Stimulated activated CD4-positive, alpha-beta T cell treated with anti-CD3 and anti-CD28 coated beads, Interleukin-1b, Interleukin-23, amount 100 ng/mL, for 4 hours (primary cell): ENCODE results near the gene DGKG.

Source experiments
- DNase-seq, 2 donors: peaks; one replicate each; pipeline ENCODE4 v3.0.0-alpha.2; 2020; ENCODE audit warnings: low read depth in 2 of 2

DGKG gene

GRCh38 chr3:186367631-186368030 is 5.6 kb upstream of the DGKG start:
- DNase-seq: no peak

- no peak for DNase-seq
Measured at GRCh38 chr3:186366206-186366605, 4.2 kb upstream of the DGKG start.

GRCh38 chr3:186365202-186365974 is 3.4 kb upstream of the DGKG start:
- no peak for DNase-seq

GRCh38 chr3:186362988-186363387 is 954 bp upstream of the DGKG start:
- DNase-seq: no peak

GRCh38 chr3:186362537-186362842 is 456 bp upstream of the DGKG start:
- DNase-seq: no peak

- DNase-seq: no peak
Measured at GRCh38 chr3:186361246-186361761, 730 bp downstream of the DGKG start.

DNA sequence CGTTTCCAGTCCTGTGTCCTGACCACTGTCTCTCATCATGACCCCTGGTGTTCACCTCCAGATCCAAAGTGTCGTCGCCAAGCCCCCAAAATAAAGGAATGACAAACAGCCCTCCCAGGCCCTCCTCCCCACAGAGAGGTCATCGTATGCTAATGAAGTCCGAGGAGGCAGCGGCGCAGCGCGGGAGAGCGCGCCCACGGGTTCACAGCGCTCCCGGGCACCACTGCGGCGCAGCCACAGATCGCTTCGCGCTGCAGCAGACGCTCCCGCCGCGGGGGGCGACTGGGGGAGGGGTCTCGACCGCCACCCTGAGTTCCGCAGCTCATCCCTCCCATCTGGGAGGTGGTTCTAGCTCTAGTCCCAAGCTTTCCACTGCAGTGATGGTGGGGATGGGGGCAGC is 1.3 kb downstream of the DGKG start:
- DNase-seq: no peak

GRCh38 chr3:186359078-186359477 is 3.0 kb downstream of the DGKG start:
- no peak for DNase-seq

DNA sequence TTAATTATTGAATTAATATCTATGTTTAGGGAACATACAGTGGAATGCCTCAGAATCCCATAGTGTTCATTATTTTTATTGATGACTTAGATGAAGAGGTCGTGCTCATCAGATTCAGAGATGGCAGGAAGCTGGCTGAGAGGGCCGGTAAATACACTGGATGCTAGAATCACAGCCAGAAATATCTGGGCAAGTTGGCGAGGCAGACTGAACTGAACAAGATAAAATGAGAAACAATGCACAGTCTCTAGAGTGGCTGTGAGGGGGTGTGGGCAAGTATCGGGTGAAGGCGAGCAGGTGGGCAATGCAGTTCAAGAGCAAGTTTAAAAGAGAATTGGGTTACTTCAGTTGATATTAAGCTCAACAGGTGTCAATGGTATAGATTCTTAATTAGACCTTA is 5.9 kb downstream of the DGKG start:
- DNase-seq: no peak

DNA sequence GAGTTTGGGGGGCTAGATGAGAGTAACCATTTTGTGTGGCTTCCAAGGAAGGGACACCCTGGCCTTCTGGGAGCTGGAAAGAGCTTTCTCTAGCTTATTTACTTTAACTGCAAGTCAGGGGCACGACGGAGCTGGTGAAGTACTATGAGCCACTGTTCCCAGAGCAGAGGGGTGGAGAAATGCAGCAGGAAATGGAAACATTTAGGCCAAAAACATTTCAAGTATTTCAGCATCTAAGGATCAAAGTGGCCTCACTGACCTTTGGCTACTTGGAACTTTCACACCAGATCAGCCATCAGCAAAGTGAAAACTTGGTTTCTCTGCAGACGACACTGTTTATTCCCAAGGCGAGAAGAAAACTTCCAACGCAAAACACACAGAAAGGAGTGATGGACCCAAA is 7.9 kb downstream of the DGKG start:
- DNase-seq: no peak

- no peak for DNase-seq
Measured at GRCh38 chr3:186352369-186352768, 9.7 kb downstream of the DGKG start.

DNA sequence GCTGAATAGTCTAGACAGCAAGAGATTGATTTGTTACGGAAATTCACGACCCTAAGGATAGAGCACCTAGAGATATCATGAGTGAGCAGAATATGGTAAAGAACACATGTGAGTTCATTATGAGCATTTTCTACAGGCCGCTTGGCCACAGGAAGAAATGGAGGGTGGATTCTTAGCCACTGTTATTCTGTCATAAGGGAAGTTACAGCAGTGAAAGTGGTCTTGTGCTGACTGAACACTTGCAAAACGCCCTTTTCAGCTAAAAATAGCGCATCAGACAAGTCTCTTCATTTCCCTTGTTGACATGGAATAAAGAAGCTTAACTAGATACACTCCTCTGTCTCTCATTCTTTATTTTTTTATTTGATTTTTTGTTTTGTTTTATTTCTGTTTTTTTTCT is 19.8 kb downstream of the DGKG start:
- DNase-seq: no peak

DNA sequence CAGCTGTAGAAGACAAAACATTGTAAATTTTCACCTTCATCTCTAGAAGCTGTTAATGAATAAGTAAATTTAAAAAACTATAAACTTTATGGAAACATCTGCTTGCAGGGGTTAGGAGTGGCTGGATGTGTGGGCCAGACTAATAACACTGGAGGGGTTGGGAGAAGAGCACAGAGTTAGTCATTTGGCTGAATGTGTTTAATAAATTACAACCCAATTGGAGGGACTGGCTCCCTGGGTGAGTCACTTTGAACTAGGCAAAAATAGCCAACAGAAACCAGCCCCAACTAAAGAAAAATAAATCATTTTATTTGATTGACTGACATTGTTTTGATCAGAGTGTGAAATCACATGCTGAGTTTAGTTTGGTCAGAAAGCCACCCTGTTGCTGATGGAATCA is 21.8 kb downstream of the DGKG start:
- DNase-seq: no peak

- DNase-seq: no peak
Measured at GRCh38 chr3:186339180-186339918, 22.7 kb downstream of the DGKG start.

- DNase-seq: no peak
Measured at GRCh38 chr3:186333256-186333655, 28.8 kb downstream of the DGKG start.

GRCh38 chr3:186330772-186331460 is 31.1 kb downstream of the DGKG start:
- DNase-seq: no peak

- no peak for DNase-seq
Measured at GRCh38 chr3:186329589-186329988, 32.4 kb downstream of the DGKG start.

DNA sequence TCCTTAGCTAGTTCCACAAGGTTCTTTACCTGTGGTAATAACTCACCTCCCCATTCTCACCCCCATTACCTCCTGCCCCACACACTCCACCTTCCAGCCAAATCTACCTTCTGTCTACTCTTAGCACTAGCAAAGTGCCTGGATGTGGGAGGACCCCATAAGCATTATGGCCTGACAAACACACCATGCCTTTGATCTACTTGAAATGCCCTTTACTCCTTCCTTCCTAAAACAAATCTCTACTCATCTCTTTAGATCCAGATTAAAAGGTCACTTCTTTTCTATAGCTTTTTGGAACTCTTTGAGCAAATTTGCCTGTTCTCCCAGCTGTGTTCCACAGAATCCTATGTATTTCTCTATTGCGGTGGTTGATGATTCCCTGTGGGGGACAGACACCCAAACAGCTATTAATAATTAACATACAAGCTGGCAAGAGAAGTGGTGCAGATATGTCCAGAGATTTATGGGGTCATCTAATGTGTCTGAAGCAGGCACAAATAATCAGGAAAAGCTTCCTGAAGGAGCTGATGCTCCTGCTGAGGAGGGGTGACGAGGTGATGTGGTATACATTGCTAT is 34.0 kb downstream of the DGKG start:
- DNase-seq: no peak

GRCh38 chr3:186322761-186323160 is 39.3 kb downstream of the DGKG start:
- DNase-seq: no peak

- no peak for DNase-seq
Measured at GRCh38 chr3:186321746-186322145, 40.3 kb downstream of the DGKG start.

- no peak for DNase-seq
Measured at GRCh38 chr3:186320862-186321568, 41.0 kb downstream of the DGKG start.

DNA sequence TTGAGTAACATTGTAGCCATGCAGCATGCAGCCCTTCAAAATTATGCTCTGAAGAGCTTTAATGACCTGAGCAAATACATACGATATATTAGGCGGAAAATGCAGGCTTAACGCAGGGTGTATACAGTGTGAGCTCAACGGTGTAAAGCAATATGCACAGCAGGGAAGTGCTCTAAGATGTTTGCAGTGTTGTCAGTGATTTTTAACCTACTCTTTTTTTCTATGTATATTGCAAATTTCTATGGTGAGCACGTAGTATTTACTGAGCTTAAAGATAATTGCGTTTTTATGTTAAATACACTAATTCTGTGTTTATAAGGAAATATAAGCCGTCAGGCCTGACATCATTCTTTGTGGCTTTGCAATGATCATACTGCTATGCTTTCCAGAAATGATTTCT is 42.1 kb downstream of the DGKG start:
- DNase-seq: no peak
